Stimulated activated naive CD8-positive, alpha-beta T cell treated with anti-CD3 and anti-CD28 coated beads, Interleukin-15, amount 100 ng/mL, for 72 hours (primary cell): Measurements from ENCODE around the gene CNTNAP5.

Source experiments
- ATAC-seq: fragments of 150-1000 bp; cut with Tn5 transposase; 2 replicates; pipeline ENCODE4 v1.10.0; 2021; ENCODE audit warnings: mild to moderate bottlenecking, moderate library complexity
- DNase-seq, 2 donors: peaks; one replicate each; pipeline ENCODE4 v3.0.0; 2021 to 2022
- H3K27ac Mint-ChIP-seq, 2 donors: one replicate each; pipeline ENCODE4 v1.8.0; 2022; ENCODE audit warnings: mild to moderate bottlenecking in 2 of 2, mixed read lengths in 2 of 2, moderate library complexity in 2 of 2
- H3K27me3 Mint-ChIP-seq: one replicate; pipeline ENCODE4 v1.8.0; 2022; ENCODE audit warnings: mixed read lengths
- H3K4me1 Mint-ChIP-seq: one replicate; pipeline ENCODE4 v1.8.0; 2022; ENCODE audit warnings: mild to moderate bottlenecking, mixed read lengths
- H3K4me3 Mint-ChIP-seq, 2 donors: one replicate each; pipeline ENCODE4 v1.8.0; 2022; ENCODE audit warnings: mild to moderate bottlenecking in 2 of 2, mixed read lengths in 2 of 2, moderate library complexity in 1 of 2
- H3K9me3 Mint-ChIP-seq, 2 donors: one replicate each; pipeline ENCODE4 v1.8.0; 2022; ENCODE audit warnings: mixed read lengths in 2 of 2

CNTNAP5 gene

DNA sequence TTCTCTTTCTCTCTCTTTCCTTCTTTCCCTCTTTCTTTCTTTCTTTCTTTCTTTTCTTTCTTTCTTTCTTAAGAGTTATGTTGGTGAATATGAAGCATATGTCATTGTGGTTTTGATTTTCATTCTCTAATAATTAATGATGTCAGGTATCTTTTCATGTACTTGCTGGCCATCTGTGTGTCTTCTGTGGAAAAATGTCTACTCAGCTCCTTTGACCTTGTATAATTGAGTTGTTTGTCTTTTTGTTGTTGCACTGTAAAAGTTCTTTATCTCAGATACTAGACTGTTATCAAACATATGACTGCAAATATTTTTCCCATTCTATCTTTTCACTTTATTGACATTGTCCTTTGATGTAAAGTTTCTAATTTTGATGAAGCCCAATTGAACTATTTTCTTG lies 645.1 kb downstream of the CNTNAP5 start:
- H3K27ac Mint-ChIP-seq: no peak overlapping the region
- H3K4me1 Mint-ChIP-seq: no peaks in the 10 kb centered on the region
- no peak overlapping the region for H3K4me3 Mint-ChIP-seq
- H3K9me3 Mint-ChIP-seq: peaks cover 8% of the 10 kb centered on the region in 2 donors
- no peak for DNase-seq
- ATAC-seq: no peak
- H3K27me3 Mint-ChIP-seq: no peaks in the 10 kb centered on the region

DNA sequence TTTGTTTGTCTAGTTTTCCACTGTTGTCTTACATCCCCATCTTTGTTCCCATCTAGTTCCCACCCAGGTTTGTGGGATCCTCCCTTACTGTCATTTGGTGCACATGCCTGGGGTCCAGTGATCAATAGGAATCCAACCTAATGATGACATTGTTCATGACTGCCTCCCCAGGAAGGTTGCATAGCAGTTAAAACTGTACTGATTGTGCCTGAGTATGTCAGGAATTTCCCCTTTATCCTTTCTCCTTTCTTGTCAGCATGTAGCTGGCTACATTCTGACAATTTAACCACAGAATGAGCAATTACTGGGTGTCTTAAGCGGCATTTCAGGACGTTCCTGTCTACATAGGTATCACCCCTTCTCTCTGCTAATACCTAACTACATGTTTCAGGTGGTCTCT lies 653.0 kb downstream of the CNTNAP5 start:
- Mint-ChIP-seq H3K27me3 (no peaks in the 10 kb centered on the region), H3K4me3 (no peak overlapping the region), H3K27ac (no peak overlapping the region), H3K9me3 (peaks cover 22 to 33% of the 10 kb centered on the region in 2 donors), H3K4me1 (no peaks in the 10 kb centered on the region)
- DNase-seq (no peak), ATAC-seq (no peak)

DNA sequence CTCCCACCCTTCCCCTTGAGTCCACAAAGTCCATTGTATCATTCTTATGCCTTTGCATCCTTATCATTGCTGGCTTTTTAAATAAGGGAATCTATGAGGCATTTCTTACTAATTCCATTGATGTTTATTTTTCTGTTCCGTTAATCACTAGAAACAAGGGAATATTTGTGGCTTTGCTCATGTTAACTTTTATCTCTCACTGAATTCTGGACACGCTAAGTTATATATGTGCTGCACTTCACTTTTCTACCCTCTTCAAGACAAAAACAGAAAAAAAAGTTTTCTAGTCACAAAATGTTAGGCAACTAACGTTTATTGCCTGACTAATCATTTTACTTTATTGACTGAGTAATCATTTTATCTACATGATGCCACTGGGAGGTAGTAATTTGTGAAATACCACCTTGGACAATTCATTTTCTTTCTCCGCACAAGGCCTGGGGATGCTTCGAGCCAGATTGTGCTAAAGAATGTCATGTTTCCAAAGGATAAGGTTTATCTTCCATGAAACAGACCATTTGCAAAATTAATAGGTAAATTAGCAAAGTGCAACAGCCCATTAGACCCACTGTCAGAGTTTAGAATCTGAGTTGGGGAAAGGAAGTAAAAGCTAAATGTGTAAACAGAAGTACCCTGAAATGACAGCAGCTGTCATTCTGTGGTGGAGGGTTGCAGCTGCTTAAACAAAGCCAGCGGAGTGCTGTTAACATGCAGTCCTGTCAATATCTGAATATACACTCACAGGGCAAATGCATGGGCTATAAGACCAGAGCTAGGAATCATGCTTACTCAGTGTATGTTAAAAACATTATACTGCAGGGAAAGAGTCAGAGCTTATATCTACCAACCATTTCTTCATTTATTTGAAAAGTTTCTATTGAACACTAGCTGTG lies 658.7 kb downstream of the CNTNAP5 start:
- Mint-ChIP-seq H3K27ac (no peak overlapping the region), H3K4me1 (no peaks in the 10 kb centered on the region), H3K4me3 (no peak overlapping the region), H3K9me3 (peaks cover 8 to 42% of the 10 kb centered on the region in 2 donors), H3K27me3 (no peaks in the 10 kb centered on the region)
- DNase-seq: no peak
- ATAC-seq: no peak

DNA sequence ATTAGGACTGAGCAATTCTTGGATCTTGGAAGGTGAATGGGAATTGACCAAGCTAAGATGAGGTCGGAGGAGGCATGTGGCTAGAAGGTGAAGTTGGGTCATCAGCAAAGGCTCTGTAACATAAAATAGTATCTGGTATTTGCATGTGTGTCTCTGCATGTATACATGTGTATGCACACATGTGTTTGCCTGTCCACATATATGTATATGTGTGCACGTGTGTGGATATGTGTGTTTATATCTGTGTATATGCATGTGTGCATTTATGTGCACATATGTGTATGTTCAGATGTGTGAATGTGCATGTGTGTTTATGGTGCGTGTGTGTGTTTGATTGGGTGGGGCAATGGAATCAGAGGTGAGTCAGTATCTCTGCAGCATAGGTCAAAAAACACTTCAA lies 664.3 kb downstream of the CNTNAP5 start:
- Mint-ChIP-seq H3K27ac (no peak overlapping the region), H3K9me3 (peaks cover 18 to 45% of the 10 kb centered on the region in 2 donors), H3K4me3 (no peak overlapping the region), H3K27me3 (no peaks in the 10 kb centered on the region), H3K4me1 (no peaks in the 10 kb centered on the region)
- DNase-seq: no peak
- ATAC-seq: no peak

DNA sequence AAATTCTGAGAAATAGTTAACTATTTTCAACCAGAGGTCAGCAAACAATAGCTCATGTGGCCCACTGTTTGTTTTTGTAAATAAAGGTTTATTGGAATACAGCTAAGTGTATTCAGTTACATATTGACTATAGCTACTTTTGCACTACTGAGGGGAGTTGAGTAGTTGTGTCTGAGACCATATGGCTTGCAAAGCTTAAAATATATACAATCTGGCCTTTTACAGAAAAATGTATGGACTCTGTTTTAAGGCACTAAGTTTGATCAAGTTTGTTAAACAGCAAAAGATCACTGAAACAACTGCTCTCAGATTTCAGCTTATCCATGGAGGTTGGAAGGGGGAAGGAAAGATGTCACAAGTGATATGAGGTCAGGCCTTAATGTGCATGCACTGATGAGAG lies 667.1 kb downstream of the CNTNAP5 start:
- Mint-ChIP-seq H3K27ac (no peak overlapping the region), H3K9me3 (peaks cover 18 to 31% of the 10 kb centered on the region in 2 donors), H3K4me1 (no peaks in the 10 kb centered on the region), H3K4me3 (no peak overlapping the region), H3K27me3 (no peaks in the 10 kb centered on the region)
- ATAC-seq: no peak
- no peak for DNase-seq

DNA sequence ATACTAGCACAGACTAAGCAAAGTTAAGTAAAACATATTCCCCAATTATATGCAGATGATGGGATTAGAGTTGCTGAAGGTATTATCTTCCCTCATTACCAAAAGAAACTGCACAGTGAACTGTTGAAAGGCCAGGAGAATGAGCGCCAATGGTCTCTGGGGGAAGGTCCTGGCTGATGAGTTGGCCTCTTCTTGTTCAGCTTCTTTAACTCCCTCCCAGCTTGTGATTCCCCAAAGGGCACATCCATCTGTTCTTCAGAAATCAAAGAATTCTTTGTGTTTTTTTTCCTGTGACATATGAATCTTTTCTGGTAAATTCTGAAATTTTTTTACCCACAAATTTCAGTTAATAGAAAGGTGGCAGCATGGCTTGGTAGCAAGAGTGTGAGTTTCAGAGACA lies 667.6 kb downstream of the CNTNAP5 start:
- Mint-ChIP-seq H3K4me3 (no peak overlapping the region), H3K4me1 (no peaks in the 10 kb centered on the region), H3K9me3 (peaks cover 18 to 31% of the 10 kb centered on the region in 2 donors), H3K27ac (no peak overlapping the region), H3K27me3 (no peaks in the 10 kb centered on the region)
- ATAC-seq (no peak), DNase-seq (no peak)

DNA sequence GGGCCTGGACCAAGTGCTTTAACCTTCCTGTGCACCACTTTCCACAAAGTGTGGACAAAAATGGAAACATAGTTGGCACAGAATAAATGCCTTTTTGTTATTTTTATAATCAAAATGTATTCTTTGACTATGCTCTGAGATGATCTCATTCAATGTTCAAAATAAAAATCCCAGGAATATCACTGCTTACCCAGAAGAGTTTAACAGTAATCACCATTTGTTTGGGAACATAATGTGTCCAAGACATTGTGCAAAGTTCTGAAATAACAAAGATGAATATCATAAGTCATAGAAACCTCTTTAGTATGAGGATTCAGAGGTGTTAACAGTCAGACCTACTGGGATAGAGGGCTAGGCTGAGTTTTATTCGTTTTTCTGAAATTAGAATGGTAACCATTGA lies 668.1 kb downstream of the CNTNAP5 start:
- H3K27me3 Mint-ChIP-seq: no peaks in the 10 kb centered on the region
- H3K27ac Mint-ChIP-seq: no peak overlapping the region
- H3K4me1 Mint-ChIP-seq: no peaks in the 10 kb centered on the region
- peaks cover 18 to 30% of the 10 kb centered on the region in 2 donors for H3K9me3 Mint-ChIP-seq
- H3K4me3 Mint-ChIP-seq: no peak overlapping the region
- ATAC-seq: no peak
- DNase-seq: no peak

DNA sequence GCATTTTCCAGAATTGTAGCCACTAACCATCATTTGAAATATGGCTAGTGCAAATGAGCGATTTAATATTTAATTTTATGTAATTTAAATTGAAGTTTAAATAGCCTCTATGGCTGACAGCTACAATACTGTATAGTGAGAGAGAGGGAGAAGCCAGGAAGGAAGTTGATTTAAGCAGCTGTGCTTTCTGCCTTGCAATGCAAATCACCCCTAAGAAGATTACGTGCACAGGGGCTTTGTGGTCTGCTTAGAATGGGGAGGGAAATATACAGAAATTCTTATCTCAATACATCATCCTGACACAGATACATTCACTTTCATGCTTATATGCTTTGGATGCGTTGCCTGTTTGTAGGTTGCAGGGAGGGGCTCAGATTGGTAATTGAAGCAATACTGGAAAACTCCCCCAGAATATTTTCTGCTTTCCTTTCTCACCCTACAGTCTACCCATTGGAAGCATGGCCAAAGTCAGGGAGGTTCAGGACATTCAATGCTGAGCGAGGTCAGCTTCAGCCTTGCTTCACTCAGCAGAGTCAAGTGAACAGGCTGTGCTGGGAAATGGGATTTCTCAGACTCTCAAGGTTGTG lies 674.0 kb downstream of the CNTNAP5 start:
- Mint-ChIP-seq H3K9me3 (peaks cover 5 to 6% of the 10 kb centered on the region in 2 donors), H3K4me1 (no peaks in the 10 kb centered on the region)
- ATAC-seq: no peak

DNA sequence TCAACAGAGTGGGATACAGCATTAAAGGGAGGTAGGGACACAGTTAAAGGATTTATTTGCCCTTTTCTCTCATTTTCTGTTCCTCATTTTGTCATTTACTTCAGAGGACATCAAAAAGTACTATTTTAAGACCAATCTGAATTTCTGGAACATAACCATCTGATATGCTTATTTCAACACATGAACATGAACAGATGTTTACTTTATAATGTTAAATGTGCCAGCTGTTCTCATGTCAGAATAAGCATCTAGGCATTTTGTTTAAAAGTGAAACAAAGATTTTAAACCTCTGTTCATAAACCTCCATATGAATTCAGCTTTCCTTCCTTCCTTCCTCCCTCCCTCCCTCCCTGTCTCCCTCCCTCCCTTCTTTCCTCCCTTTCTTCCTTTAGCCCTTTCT lies 677.7 kb downstream of the CNTNAP5 start:
- DNase-seq (no peak), ATAC-seq (no peak)
- H3K4me3 Mint-ChIP-seq: no peak overlapping the region
- H3K27ac Mint-ChIP-seq: no peak overlapping the region
- no peaks in the 10 kb centered on the region for H3K27me3 Mint-ChIP-seq
- H3K9me3 Mint-ChIP-seq: peaks cover 5 to 12% of the 10 kb centered on the region in 2 donors
- no peaks in the 10 kb centered on the region for H3K4me1 Mint-ChIP-seq

More for the DNA sequence above, 674.0 kb downstream of the CNTNAP5 start:
- Mint-ChIP-seq H3K27ac (no peak overlapping the region), H3K27me3 (no peaks in the 10 kb centered on the region), H3K4me3 (no peak overlapping the region)
- no peak for DNase-seq

DNA sequence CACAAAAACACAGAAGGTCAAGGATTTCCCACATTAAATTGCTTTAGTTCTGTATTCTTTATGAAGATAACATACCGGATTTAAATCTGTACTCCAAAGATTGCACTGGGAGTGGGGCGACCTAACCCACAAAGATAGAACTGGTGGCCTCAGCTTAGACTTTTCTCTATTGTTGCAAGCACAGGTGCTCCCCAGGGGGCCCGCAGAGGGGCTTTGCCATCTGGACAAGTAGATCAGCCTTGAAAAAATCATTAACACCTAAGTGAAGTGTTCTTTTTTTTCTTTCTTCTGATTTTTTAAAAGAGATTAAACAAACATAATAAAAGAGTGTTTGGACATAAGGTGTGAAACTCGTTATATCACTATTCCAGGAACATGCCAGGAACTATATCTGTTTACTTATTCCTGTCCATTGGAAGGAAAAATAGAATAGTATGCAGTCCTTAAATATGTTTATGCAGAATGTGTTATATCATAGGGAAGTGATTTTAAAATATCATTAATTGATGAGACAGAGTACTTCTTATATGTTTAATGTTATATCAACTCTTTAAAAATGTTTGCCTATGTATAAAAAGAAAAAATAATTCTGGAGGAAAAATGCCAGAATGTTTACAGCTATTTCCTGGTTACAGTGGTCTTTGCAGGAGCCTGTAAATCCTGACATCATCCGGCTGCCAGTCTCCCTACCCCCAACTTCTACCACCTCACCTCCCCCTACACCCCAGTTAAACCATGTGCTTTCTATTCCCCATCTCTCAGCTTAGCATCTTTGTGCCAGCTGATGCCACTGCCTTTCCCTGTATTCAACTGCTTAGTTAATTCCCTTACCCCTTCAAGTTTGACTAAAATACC lies 679.2 kb downstream of the CNTNAP5 start:
- DNase-seq (no peak), ATAC-seq (no peak)
- Mint-ChIP-seq H3K4me1 (no peaks in the 10 kb centered on the region), H3K4me3 (no peak overlapping the region), H3K27ac (no peak overlapping the region), H3K27me3 (no peaks in the 10 kb centered on the region), H3K9me3 (peaks cover 9 to 12% of the 10 kb centered on the region in 2 donors)

DNA sequence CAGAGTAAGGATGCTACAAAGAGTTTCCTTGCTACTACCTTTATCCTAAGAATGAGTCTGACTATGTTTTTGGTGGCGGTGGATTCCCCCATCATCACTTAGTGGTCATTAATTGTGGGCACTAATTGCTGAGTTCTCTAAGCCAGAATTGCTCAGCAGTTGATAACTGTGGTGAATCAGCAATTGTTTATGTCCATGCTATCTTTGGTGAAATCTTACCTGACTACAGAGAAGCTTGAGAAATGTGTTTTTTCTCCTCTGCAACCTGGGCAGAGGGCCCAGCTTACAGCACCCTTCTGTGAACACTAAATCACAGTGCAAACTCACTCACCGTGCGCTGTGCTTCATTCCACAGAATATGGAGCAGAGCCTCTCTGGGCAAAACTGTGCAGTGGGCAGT lies 683.6 kb downstream of the CNTNAP5 start:
- ATAC-seq (no peak), DNase-seq (no peak)
- Mint-ChIP-seq H3K4me1 (no peaks in the 10 kb centered on the region), H3K27ac (no peak overlapping the region), H3K9me3 (peaks cover 11% of the 10 kb centered on the region in 2 donors), H3K4me3 (no peak overlapping the region), H3K27me3 (no peaks in the 10 kb centered on the region)

DNA sequence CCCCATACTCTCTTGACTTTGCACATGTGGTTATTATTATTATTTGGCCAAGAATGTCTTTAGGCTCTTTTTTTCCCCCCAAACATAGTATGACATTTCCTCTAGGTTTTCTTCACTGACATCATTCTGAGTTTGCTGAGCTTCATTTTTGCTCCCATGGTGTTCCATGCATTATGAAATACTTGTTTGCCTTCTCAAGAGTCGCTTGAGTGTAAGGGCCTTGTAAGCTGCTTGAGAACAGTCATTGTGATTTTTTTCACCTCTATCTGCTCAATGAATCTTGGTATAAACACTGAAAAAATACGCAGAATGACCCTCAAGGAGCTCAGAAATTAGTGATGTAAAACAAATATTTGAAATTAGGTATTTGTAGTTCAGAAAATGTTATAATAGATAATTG lies 688.9 kb downstream of the CNTNAP5 start:
- Mint-ChIP-seq H3K27me3 (no peaks in the 10 kb centered on the region), H3K4me1 (no peaks in the 10 kb centered on the region), H3K27ac (no peak overlapping the region), H3K9me3 (peaks cover 11 to 15% of the 10 kb centered on the region in 2 donors), H3K4me3 (no peak overlapping the region)
- no peak for DNase-seq
- ATAC-seq: no peak

DNA sequence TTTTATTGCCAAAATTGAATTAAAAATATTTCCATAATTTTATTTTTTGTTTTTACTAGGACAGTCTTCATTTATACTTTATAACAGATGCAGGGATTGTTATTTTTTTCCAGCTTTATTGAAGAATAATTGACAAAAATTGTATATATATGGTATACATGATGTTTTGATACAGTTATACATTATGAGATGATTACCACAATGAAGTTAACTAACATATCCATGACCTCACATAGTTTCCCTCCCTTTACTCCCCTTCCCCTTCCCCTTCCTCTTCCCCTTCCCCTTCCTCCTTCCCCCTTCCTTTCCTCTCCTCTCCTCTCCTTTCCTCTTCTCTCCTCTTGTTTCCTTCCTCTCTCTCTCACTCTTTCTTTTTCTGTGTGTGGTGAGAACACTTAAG lies 700.1 kb downstream of the CNTNAP5 start:
- H3K4me3 Mint-ChIP-seq: no peak overlapping the region
- ATAC-seq: no peak
- no peak overlapping the region for H3K27ac Mint-ChIP-seq
- no peaks in the 10 kb centered on the region for H3K27me3 Mint-ChIP-seq
- no peak for DNase-seq
- no peaks in the 10 kb centered on the region for H3K4me1 Mint-ChIP-seq
- peaks cover 5 to 11% of the 10 kb centered on the region in 2 donors for H3K9me3 Mint-ChIP-seq

DNA sequence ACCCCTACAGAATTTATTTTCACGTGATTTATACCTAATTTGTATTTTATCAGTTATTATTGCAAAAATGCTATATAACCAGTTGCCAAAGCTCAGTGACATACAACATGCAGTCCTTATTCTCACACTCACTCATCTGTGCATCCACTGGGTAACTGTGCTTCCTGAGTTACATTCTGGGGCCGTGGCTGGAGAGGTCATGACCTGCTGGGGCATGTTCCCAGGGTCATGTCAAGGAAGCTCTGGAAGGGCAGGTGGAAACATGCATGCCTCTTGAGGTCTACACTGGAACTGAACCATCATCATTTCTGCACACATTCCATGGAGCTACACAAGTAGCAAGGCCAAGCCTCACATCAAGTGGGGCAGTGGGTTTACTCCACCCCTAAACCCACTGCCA lies 715.5 kb downstream of the CNTNAP5 start:
- DNase-seq (no peak), ATAC-seq (no peak)
- Mint-ChIP-seq H3K27me3 (no peaks in the 10 kb centered on the region), H3K4me1 (no peaks in the 10 kb centered on the region), H3K4me3 (no peak overlapping the region), H3K9me3 (peaks cover 0 to 4% of the 10 kb centered on the region in 2 donors), H3K27ac (no peak overlapping the region)

DNA sequence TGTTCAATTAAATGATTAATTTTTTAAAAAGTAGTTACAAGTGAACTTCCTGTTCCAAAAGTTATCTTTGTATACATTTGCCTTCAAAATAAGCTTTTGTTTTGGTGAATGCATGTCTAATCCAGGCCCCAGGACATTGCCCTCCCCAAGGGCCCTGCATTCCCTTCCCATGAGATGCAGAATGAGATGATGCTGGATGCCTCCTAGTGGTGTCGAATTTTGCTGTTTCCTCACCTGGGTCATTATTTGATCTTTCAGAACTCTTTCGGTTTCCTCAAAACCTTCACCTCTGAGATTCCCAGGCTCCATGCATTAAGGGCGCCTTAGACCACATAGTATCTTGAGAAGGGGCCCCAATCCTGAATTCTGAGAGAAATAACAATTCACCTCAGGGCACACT lies 728.8 kb downstream of the CNTNAP5 start:
- Mint-ChIP-seq H3K9me3 (peaks cover 12 to 13% of the 10 kb centered on the region in 2 donors), H3K4me1 (no peaks in the 10 kb centered on the region)

DNA sequence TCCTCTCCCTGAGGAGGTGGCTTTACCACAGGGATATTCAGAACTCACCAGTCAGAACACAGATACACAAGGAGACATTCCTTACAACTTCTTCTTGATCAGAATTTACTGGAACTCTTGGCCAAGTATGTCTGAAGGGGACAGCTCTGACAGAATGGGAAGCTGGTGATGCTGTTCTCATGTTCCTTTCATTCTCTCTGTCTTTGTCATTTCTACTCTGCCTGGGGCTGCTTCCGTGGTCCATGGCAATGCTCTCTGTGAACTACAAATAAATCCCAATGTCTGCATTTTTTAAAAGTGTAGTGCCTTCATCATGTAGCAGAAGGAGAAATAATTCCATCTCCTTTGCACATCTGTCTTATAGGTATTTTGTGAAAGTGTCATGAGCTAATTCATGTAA lies 730.3 kb downstream of the CNTNAP5 start:
- Mint-ChIP-seq H3K9me3 (peaks cover 0 to 5% of the 10 kb centered on the region in 2 donors), H3K4me3 (no peak overlapping the region), H3K27ac (no peak overlapping the region), H3K27me3 (no peaks in the 10 kb centered on the region), H3K4me1 (no peaks in the 10 kb centered on the region)
- DNase-seq (no peak), ATAC-seq (no peak)

More for the DNA sequence above, 728.8 kb downstream of the CNTNAP5 start:
- DNase-seq: no peak
- H3K4me3 Mint-ChIP-seq: no peak overlapping the region
- H3K27ac Mint-ChIP-seq: no peak overlapping the region
- H3K27me3 Mint-ChIP-seq: no peaks in the 10 kb centered on the region
- ATAC-seq: no peak
